Activated CD8-positive, alpha-beta memory T cell treated with anti-CD3 and anti-CD28 coated beads for 48 hours (primary cell): ENCODE measurements around the gene SERAC1.
"Not testable (repeated sequence)": the region's sequence is repeated elsewhere in the genome, so short reads cannot be mapped to it uniquely, and the experiment has no call there.

Experiments
- DNase-seq, 3 experiments: peaks; one replicate each; pipeline ENCODE4 v3.0.0-alpha.2; 2020; ENCODE audit warnings: low read depth in 2 of 3, low spot score in 2 of 3

The SERAC1 gene

DNA sequence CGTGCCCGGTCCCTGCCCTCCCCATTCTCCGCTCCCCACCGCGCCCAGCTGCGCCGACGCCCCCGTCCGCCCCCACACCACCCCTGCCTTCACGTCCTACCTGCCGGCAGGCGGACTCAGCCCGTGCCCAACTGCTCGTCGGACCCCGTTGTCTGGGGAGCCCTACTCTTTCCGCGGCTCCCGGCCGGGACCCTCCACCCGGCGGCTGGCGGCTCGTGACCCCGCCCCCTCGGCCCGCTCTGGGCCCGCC lies at the start of gene SERAC1:
Gene SERAC1, minus strand, starts transcription at position 223 of the 250 bp plus-strand sequence. CDS start 9,899 bp downstream, outside the sequence.
- DNase-seq, result no peak

GRCh38 chr6:158213925-158214674 lies 46.0 kb upstream of the SERAC1 start:
- no peak for DNase-seq

- DNase-seq, result no peak
These were observed 43.4 kb upstream of the SERAC1 start for GRCh38 chr6:158211273-158212055.

DNA sequence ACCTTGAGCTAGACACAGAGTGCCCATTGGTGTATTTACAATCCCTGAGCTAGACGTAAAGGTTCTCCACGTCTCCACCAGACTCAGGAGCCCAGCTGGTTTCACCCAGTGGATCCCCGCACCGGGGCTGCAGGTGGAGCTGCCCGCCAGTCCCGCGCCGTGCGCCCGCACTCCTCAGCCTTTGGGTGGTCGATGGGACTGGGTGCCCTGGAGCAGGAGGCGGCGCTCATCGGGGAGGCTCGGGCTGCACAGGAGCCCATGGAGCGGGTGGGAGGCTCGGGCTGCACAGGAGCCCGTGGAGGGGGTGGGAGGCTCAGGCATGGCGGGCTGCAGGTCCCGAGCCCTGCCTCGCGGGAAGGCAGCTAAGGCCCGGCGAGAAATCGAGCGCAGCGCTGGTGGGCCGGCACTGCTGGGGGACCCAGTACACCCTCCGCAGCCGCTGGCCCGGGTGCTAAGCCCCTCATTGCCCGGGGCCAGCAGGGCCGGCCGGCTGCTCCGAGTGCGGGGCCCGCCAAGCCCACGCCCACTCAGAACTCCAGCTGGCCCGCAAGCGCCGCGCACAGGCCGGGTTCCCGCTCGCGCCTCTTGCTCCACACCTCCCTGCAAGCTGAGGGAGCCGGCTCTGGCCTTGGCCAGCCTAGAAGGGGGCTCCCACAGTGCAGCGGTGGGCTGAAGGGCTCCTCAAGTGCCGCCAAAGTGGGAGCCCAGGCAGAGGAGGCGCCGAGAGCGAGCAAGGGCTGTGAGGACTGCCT lies 41.7 kb upstream of the SERAC1 start:
- not testable (repeated sequence) for DNase-seq

DNA sequence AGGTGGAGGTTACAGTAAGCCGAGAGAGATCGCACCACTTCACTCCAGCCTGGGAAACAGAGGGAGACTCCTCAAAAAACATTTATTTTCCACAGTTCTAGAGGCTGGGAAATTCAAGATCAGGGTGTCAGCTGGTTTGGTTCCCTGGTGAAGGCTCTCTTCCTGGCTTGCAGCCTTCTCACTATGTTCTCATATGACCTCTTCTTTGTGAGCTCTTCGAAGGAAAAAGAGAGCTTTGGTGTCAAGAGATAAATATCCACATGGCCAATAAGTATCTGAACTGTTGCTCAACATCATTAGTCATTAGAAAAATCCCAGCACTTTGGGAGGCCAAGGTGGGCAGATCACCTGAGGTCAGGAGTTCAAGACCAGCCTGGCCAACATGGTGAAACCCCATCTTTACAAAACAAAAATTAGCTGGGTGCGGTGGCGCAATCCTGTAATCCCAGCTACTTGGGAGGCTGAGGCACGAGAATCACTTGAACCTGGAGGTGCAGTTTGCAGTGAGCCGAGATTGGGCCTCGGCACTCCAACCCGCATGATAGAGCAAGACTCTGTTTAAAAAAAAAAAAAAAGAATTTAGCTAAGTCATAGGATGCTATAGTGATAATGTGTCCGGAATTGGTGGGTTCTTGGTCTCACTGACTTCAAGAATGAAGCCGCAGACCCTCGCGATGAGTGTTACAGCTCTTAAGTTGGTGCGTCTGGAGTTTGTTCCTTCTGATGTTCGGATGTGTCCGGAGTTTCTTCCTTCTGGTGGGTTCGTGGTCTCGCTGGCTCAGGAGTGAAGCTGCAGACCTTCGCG lies 40.4 kb upstream of the SERAC1 start:
- DNase-seq, result not testable (repeated sequence)

DNA sequence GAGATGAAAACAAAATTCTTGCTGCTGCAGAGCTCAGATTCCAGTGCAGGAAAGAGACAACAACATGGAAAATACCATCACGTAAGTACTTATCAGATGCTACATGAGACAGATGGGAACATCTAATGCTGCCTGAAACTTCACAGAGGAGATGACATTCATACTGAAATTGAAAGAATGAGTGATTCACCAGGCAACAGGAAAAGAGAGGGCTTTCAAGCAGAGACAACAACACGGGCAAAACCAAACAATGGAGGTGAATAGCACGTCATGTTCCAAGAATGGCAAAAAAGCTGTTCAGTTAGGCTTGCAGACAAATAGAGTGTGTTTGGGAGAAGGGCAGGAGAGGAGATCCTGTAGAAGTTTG lies 39.3 kb upstream of the SERAC1 start:
- DNase-seq, result no peak

- DNase-seq, result no peak
These were observed 38.8 kb upstream of the SERAC1 start for GRCh38 chr6:158206740-158207421.

GRCh38 chr6:158205169-158205944 lies 37.3 kb upstream of the SERAC1 start:
- DNase-seq, result no peak

- no peak for DNase-seq
These were observed 30.4 kb upstream of the SERAC1 start for GRCh38 chr6:158198461-158198860.

GRCh38 chr6:158194487-158195280 lies 26.6 kb upstream of the SERAC1 start:
- DNase-seq, result no peak

DNA sequence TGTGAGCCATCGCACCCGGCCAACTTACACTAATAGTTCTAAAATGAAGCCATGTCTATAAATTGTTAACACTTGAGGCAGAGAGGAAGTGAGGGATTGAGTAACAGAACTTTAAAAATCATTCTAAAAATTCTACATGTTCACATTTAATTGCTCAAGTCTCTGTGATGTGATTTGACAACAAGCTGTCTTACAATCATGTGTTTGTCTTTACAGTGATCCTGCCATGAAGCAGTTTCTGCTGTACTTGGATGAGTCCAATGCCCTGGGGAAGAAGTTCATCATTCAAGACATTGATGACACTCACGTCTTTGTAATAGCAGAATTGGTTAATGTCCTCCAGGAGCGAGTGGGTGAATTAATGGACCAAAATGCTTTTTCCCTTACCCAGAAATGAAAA lies 23.7 kb upstream of the SERAC1 start:
- DNase-seq, result no peak

- DNase-seq, result no peak
These were observed 23.0 kb upstream of the SERAC1 start for GRCh38 chr6:158191032-158191431.

DNA sequence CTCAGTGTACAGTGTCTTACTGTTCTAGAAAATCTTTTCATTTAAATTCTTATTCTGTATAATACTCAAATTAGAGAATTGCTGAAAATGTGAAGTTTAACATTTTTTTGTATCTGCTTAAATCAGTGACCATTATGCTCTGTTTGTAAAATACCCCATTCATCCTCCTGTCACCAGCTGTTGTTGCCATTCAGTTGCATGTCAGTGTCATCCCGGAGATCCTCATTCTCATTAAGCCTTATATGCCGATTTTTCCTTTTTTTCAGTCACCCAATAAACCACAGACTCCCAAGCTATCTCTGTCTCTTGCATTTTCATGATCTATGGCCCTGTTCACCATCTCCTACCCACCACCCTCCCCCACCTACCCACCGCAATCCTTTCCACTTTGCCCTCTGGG lies 20.5 kb upstream of the SERAC1 start:
- DNase-seq, result no peak

DNA sequence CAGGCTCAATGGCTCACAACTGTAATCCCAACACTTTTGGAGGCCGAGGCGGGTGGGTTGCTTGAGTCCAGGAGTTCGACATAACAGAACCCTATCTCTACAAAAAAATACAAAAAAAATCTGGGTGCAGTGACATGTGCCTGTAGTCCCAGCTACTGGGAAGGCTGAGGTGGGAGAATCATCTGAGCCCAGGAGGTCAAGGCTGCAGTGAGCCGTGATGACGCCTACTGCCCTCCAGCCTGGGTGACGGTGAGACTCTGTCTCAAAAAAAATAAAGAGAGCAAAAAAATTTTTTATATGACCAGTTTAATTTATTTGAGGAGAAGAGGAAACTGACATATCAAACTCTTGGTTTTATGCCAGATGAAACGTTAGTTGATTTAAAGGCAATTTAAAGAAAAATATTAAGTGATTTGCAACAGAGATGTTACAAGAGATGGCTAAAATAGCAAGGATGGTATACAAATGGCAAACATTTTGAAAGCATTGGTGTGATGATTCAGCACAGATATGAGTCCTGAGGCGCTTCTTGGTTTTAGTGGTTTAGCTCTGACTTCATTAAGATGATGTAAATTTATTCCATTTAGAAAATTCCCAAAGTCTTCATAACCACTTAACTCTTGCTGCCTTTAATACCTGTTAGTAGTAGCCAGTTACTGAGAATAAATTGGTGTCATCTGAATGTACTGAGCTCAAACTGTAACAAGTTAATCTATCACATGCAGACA lies 17.8 kb upstream of the SERAC1 start:
- DNase-seq, result no peak

DNA sequence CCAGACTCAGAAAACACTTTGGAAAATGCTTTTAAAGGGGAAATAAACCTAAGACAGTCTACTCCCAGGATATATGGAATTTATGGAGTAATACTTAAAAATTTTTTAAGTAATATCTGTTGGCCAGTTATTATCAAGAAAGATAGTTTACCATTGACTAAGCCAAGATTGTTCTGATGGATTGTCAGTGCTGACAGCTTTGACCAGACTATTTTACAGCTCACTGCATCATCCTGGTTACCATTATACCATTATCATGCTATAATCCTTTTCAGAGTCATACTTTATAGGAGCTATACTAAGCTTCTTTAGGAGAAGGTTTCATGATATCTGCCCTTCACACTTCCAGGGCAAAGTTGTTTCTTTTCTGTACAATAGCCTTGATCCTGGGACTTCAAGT lies 16.5 kb upstream of the SERAC1 start:
- no peak for DNase-seq

DNA sequence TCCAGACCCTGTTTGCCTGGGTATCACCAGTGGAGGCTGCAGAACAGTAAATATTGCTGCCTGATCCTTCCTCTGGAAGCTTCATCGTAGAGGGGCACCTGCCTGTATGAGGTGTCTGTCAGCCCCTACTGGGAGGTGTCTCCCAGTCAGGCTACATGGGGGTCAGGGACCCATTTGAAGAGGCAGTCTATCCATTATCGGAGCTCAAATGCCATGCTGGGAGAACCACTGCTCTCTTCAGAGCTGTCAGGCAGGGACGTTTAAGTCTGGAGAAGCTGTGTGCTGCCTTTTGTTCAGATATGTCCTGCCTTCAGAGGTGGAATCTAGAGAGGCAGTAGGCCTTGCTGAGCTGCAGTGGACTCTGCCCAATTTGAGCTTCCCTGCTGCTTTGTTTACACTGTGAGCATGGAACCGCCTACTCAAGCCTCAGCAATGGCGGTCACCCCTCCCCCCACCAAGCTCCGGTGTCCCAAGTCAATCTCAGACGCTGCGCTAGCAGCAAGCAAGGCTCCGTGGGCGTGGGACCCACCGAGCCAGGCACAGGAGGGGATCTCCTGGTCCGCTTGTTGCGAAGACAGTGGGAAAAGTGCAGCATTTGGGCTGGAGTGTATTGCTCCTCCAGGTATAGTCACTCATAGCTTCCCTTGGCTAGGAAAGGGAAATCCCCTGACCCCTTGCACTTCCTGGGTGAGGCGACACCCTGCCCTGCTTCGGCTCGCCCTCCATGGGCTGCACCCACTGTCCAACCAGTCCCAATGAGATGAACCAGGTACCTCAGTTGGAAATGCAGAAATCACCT lies 15.3 kb upstream of the SERAC1 start:
- not testable (repeated sequence) for DNase-seq

- not testable (repeated sequence) for DNase-seq
These were observed 9.7 kb upstream of the SERAC1 start for GRCh38 chr6:158177712-158178111.

DNA sequence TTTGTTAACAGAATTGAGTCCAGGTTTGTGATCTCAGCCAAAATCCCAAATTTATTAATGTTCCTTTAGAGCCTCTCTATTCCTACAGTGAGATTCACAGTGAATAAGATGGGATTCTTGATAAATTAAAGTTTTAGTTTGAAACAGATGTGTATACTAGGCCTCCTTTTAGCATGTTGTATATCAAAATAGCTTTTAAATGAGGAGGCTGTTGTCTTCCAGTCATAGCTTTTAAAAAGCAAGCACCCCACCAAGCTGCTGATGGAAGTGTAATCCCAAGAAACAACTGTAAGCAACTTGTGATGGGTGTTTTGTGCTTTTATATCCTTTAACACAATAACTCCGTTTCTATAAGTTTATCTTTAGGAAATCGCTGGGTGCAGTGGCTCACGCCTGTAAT lies 7.0 kb upstream of the SERAC1 start:
- no peak for DNase-seq
